Activated CD8-positive, alpha-beta T cell treated with anti-CD3 and anti-CD28 coated beads for 36 hours (primary cell): ENCODE data around the gene SIM1. TPM values are rescaled to one million over a fixed set of nuclear protein-coding genes. Genes with fewer than 3 reads are reported as not detected.

Experiments used
- ATAC-seq: fragments of 200-7000 bp; cut with Tn5 transposase; one replicate; pipeline ENCODE4 v1.10.0; 2021; ENCODE audit warnings: mild to moderate bottlenecking, moderate library complexity
- CTCF ChIA-PET: fragments of 350-600 bp; sonication (Branson Sonifier 250); formaldehyde crosslinking; loops from one replicate; lab custom pipeline; 2021; ENCODE audit warnings: antibody characterized with exemption; lab: Charles Lee
- POLR2A ChIA-PET: fragments of 350-600 bp; sonication (Branson Sonifier 250); formaldehyde crosslinking; loops from one replicate; lab custom pipeline; 2021; ENCODE audit warnings: antibody characterized with exemption; lab: Charles Lee
- DNase-seq: peaks from one replicate; pipeline ENCODE4 v3.0.0-alpha.2; 2020
- H3K27ac Mint-ChIP-seq: one replicate; pipeline ENCODE4 v1.8.0; 2021; ENCODE audit warnings: mild to moderate bottlenecking, mixed read lengths
- H3K27me3 Mint-ChIP-seq: one replicate; pipeline ENCODE4 v1.8.0; 2021; ENCODE audit warnings: mixed read lengths
- H3K36me3 Mint-ChIP-seq: one replicate; pipeline ENCODE4 v1.8.0; 2021; ENCODE audit warnings: low read depth, mixed read lengths
- H3K4me1 Mint-ChIP-seq: one replicate; pipeline ENCODE4 v1.8.0; 2021; ENCODE audit warnings: low read depth, mixed read lengths
- H3K4me3 Mint-ChIP-seq: one replicate; pipeline ENCODE4 v1.8.0; 2021; ENCODE audit warnings: mild to moderate bottlenecking, moderate library complexity, mixed read lengths
- H3K9me3 Mint-ChIP-seq: one replicate; pipeline ENCODE4 v1.8.0; 2021; ENCODE audit warnings: mixed read lengths
- CTCF ChIP-seq: fragments of 200-600 bp; IDR thresholded peaks from one replicate; pipeline ENCODE4 v1.8.0; 2022; ENCODE audit warnings: antibody characterized with exemption, mild to moderate bottlenecking
- intact Hi-C: fragments of 100-400 bp; cut with micrococcal nuclease; formaldehyde crosslinking; loops from one replicate; pipeline ENCODE4 v1.10.0; 2022
- total RNA-seq, 2 experiments: library from RNA; stranded (reverse); gene quantifications; one replicate each; pipeline ENCODE4 v1.2.3, GENCODE V29; 2021

SIM1 gene
- total RNA-seq, 2 experiments from 2014 or later, result not detected

- no peak for DNase-seq
- no peaks in the 10 kb centered on the region for H3K27me3 Mint-ChIP-seq
- ChIA-PET POLR2A (no interaction called here), CTCF (no interaction called here)
- no peaks in the 10 kb centered on the region for H3K36me3 Mint-ChIP-seq
- no peak overlapping the region for H3K4me3 Mint-ChIP-seq
- no peak for TF ChIP-seq CTCF
- no peaks in the 10 kb centered on the region for H3K4me1 Mint-ChIP-seq
- intact Hi-C loops, result no loop called here
- H3K27ac Mint-ChIP-seq, result no peak overlapping the region
- no peaks in the 10 kb centered on the region for H3K9me3 Mint-ChIP-seq
- ATAC-seq, result no peak
Measured at GRCh38 chr6:100388868-100389519, 75.7 kb downstream of the SIM1 start.

- Mint-ChIP-seq H3K4me1 (no peaks in the 10 kb centered on the region), H3K4me3 (no peak overlapping the region), H3K9me3 (no peaks in the 10 kb centered on the region), H3K36me3 (no peaks in the 10 kb centered on the region), H3K27ac (no peak overlapping the region), H3K27me3 (no peaks in the 10 kb centered on the region)
- intact Hi-C loops, result no loop called here
- no peak for TF ChIP-seq CTCF
- ATAC-seq (no peak), DNase-seq (no peak)
- CTCF ChIA-PET, result no interaction called here
- POLR2A ChIA-PET, result no interaction called here
Measured at GRCh38 chr6:100382767-100383195, 81.9 kb downstream of the SIM1 start.

- no peaks in the 10 kb centered on the region for H3K4me1 Mint-ChIP-seq
- H3K36me3 Mint-ChIP-seq, result no peaks in the 10 kb centered on the region
- intact Hi-C loops, result no loop called here
- ChIA-PET CTCF (no interaction called here), POLR2A (no interaction called here)
- TF ChIP-seq CTCF, result no peak
- H3K27me3 Mint-ChIP-seq, result peaks cover 2% of the 10 kb centered on the region
- ATAC-seq (no peak), DNase-seq (no peak)
- no peaks in the 10 kb centered on the region for H3K9me3 Mint-ChIP-seq
- no peak overlapping the region for H3K4me3 Mint-ChIP-seq
- no peak overlapping the region for H3K27ac Mint-ChIP-seq
Measured at GRCh38 chr6:100382031-100382430, 82.7 kb downstream of the SIM1 start.

- POLR2A ChIA-PET, result no interaction called here
Measured at GRCh38 chr6:100381111-100381510, 83.6 kb downstream of the SIM1 start.

More at GRCh38 chr6:100381111-100381510, 83.6 kb downstream of the SIM1 start:
- no peak for DNase-seq
- H3K4me3 Mint-ChIP-seq, result no peak overlapping the region
- CTCF ChIA-PET, result interaction anchor here (0.6 kb wide), 1 partner anchor 9 kb away, joined by 3 read pairs; no protein-coding TSS in a partner anchor
- no peaks in the 10 kb centered on the region for H3K9me3 Mint-ChIP-seq
- intact Hi-C loops, result no loop called here
- no peak for ATAC-seq
- H3K36me3 Mint-ChIP-seq, result no peaks in the 10 kb centered on the region
- TF ChIP-seq CTCF, result no peak
- no peak overlapping the region for H3K27ac Mint-ChIP-seq
- H3K27me3 Mint-ChIP-seq, result peaks cover 3% of the 10 kb centered on the region
- H3K4me1 Mint-ChIP-seq, result no peaks in the 10 kb centered on the region
